ENCODE measurements around the gene OPCML.

DNA sequence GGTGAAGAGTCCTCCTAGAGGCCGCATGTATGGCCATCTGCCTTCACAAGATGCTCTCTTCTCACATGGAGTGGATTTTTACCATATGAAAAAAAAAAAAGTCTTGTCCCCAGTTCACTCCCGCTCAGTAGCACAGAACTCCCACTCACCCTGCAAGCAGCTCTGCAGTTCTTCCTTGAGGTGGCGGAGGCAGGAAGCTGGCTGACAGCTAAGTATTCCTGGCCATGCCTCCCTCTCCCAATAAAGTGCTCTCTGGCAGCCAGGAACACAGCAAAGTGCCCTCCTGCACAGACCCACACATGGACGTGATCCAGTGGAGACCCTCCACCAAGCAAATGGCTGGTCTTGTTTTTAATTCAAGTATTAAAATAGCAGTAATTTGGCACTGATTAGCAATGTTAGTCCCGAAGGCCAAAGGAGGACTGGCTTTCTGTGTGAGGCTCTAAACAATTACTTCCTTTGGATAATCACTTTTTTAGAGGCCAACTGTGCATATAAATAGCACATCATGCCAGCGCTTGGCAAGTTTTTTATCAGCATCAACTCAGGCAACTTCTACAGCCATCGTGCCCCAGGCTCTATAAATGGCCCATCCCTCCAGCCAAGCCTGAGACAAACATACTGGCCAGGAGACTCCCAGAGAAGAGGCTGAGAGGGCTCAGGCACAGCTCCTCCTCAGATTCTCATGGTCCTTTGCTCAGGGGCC, 413.6 kb downstream of the OPCML start:
- TF ChIP-seq, protein P1, sequence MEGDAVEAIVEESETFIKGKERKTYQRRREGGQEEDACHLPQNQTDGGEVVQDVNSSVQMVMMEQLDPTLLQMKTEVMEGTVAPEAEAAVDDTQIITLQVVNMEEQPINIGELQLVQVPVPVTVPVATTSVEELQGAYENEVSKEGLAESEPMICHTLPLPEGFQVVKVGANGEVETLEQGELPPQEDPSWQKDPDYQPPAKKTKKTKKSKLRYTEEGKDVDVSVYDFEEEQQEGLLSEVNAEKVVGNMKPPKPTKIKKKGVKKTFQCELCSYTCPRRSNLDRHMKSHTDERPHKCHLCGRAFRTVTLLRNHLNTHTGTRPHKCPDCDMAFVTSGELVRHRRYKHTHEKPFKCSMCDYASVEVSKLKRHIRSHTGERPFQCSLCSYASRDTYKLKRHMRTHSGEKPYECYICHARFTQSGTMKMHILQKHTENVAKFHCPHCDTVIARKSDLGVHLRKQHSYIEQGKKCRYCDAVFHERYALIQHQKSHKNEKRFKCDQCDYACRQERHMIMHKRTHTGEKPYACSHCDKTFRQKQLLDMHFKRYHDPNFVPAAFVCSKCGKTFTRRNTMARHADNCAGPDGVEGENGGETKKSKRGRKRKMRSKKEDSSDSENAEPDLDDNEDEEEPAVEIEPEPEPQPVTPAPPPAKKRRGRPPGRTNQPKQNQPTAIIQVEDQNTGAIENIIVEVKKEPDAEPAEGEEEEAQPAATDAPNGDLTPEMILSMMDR (IDR thresholded peaks at IDR 0.05; ENCODE audit: insufficient read depth, low read length) = no peak
- no peak for TF ChIP-seq POLR2AphosphoS5 (IDR thresholded peaks at IDR 0.05; ENCODE audit: low read depth)
- no peak for TF ChIP-seq SPI1 (IDR thresholded peaks at IDR 0.05; ENCODE audit: borderline replicate concordance, low read depth)
- TF ChIP-seq, protein P2, sequence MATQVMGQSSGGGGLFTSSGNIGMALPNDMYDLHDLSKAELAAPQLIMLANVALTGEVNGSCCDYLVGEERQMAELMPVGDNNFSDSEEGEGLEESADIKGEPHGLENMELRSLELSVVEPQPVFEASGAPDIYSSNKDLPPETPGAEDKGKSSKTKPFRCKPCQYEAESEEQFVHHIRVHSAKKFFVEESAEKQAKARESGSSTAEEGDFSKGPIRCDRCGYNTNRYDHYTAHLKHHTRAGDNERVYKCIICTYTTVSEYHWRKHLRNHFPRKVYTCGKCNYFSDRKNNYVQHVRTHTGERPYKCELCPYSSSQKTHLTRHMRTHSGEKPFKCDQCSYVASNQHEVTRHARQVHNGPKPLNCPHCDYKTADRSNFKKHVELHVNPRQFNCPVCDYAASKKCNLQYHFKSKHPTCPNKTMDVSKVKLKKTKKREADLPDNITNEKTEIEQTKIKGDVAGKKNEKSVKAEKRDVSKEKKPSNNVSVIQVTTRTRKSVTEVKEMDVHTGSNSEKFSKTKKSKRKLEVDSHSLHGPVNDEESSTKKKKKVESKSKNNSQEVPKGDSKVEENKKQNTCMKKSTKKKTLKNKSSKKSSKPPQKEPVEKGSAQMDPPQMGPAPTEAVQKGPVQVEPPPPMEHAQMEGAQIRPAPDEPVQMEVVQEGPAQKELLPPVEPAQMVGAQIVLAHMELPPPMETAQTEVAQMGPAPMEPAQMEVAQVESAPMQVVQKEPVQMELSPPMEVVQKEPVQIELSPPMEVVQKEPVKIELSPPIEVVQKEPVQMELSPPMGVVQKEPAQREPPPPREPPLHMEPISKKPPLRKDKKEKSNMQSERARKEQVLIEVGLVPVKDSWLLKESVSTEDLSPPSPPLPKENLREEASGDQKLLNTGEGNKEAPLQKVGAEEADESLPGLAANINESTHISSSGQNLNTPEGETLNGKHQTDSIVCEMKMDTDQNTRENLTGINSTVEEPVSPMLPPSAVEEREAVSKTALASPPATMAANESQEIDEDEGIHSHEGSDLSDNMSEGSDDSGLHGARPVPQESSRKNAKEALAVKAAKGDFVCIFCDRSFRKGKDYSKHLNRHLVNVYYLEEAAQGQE (IDR thresholded peaks at IDR 0.05; ENCODE audit: insufficient replicate concordance, low read depth) = no peak
- TF ChIP-seq GABPA (IDR thresholded peaks at IDR 0.05; ENCODE audit: low read depth) = no peak

Measured in HL-60 (cell line).